ENCODE results near the gene E4F1. TPM values are rescaled to one million over a fixed set of nuclear protein-coding genes. Genes with fewer than 3 reads are reported as not detected.

Gene E4F1
- total and polyA plus RNA-seq, 2 of the 13 experiments (the other 11 are each of a cell fraction or from before 2014, with no cell fraction given) = 13.8 to 19.5 TPM

DNA sequence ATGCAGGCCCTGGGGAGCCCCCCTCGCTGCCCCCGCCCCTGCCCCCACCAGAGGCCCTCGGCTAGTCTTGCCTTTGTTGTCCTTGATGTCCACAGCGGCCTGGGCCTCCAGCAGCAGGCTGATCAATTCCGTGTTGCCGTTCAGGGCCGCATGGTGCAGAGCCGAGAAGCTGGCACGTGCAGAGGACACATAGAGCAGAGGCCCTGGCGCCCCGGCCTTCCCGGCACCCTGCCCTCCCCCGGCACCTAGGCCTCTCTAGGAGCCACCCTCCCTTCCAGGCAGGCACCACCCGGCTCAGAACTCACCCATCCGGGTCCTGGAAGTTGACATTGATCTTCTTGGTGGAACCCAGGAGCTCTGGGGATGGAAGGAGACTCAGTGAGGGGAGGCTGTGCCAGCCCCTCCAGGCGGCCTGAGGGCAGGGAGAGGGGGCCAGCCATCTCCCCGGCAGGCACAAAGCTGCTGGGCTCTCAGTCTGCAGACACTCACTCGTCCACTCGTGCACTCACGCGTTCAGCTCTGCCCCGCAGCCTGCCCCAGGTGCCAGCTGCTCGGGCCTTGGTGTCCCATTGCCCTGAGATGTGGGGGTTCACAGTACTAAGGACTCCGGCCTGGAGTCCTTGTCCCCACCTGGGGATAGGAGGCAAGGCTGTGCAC lies 33.3 kb upstream of the E4F1 start (continued):
- TF ChIP-seq POGK (CRISPR knock-in tag; conservative IDR thresholded peaks at IDR 0.05) (0 out of 2 replicates have a peak, but pooled peaks have one; percentile 55), MAZ (IDR thresholded peaks at IDR 0.05; ENCODE audit: borderline replicate concordance, low read depth, low read length) (0 out of 2 replicates have a peak, but pooled peaks have one; percentile 4), MAZ (CRISPR knock-in tag; IDR thresholded peaks at IDR 0.05; ENCODE audit: low read depth) (no peak), ZNF274 (CRISPR knock-in tag; IDR thresholded peaks at IDR 0.05) (no peak), HOXD1 (CRISPR knock-in tag; IDR thresholded peaks at IDR 0.05) (no peak), ZBTB7A (CRISPR knock-in tag; IDR thresholded peaks at IDR 0.05) (no peak), CCDC6 (CRISPR knock-in tag; IDR thresholded peaks at IDR 0.05) (no peak), MIER2 (CRISPR knock-in tag; IDR thresholded peaks at IDR 0.05) (no peak), BHLHE40 (IDR thresholded peaks at IDR 0.05; ENCODE audit: low read length) (peak; percentile 94), ZNF580 (CRISPR knock-in tag; IDR thresholded peaks at IDR 0.05; ENCODE audit: borderline replicate concordance, low read depth) (no peak), SPEN (CRISPR knock-in tag; IDR thresholded peaks at IDR 0.05; ENCODE audit: low read depth) (peak; percentile 61; the same call in 1 of the 2 replicates), SRY (CRISPR knock-in tag; IDR thresholded peaks at IDR 0.05) (no peak), ARID4A (CRISPR knock-in tag; IDR thresholded peaks at IDR 0.05; ENCODE audit: borderline replicate concordance) (0 out of 2 replicates have a peak, but pooled peaks have one; percentile 30)
- TF ChIP-seq, protein P1, sequence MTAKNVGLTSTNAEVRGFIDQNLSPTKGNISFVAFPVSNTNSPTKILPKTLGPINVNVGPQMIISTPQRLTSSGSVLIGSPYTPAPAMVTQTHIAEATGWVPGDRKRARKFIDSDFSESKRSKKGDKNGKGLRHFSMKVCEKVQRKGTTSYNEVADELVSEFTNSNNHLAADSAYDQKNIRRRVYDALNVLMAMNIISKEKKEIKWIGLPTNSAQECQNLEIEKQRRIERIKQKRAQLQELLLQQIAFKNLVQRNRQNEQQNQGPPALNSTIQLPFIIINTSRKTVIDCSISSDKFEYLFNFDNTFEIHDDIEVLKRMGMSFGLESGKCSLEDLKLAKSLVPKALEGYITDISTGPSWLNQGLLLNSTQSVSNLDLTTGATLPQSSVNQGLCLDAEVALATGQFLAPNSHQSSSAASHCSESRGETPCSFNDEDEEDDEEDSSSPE (CRISPR knock-in tag; IDR thresholded peaks at IDR 0.05) = 0 out of 2 replicates have a peak, but pooled peaks have one; percentile 30
- TF ChIP-seq, protein P2, sequence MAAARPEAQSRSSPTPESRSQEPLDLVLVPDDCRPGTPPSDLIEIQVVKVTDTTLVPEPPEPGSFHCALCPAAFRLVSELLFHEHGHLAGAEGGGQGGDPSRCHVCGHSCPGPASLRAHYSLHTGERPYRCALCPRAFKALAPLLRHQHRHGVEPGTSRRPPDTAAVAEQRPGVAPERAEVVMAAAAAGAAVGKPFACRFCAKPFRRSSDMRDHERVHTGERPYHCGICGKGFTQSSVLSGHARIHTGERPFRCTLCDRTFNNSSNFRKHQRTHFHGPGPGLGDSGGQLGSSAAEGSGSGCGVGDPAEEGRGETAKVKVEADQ (CRISPR knock-in tag; IDR thresholded peaks at IDR 0.05; ENCODE audit: borderline replicate concordance) = no peak
- TF ChIP-seq, protein P3, sequence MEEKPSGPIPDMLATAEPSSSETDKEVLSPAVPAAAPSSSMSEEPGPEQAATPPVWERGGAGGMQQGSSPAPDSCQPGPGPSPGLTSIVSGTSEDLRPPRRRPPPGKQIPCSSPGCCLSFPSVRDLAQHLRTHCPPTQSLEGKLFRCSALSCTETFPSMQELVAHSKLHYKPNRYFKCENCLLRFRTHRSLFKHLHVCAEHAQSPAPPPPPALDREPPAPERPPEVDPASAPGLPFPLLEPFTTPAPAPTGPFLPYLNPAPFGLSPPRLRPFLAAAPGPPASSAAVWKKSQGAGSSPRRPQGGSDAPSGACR (CRISPR knock-in tag; IDR thresholded peaks at IDR 0.05) = 0 out of 2 replicates have a peak, but pooled peaks have one; percentile 59
- TF ChIP-seq, protein P4, sequence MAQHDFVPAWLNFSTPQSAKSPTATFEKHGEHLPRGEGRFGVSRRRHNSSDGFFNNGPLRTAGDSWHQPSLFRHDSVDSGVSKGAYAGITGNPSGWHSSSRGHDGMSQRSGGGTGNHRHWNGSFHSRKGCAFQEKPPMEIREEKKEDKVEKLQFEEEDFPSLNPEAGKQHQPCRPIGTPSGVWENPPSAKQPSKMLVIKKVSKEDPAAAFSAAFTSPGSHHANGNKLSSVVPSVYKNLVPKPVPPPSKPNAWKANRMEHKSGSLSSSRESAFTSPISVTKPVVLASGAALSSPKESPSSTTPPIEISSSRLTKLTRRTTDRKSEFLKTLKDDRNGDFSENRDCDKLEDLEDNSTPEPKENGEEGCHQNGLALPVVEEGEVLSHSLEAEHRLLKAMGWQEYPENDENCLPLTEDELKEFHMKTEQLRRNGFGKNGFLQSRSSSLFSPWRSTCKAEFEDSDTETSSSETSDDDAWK (CRISPR knock-in tag; IDR thresholded peaks at IDR 0.05) = no peak
